NCI-H187 treated with DMSO at 0.1 percent for 48 hours (cell line): Measurements from ENCODE around the gene AHI1.
"Not testable (repeated sequence)": the region's sequence is repeated elsewhere in the genome, so short reads cannot be mapped to it uniquely, and the experiment has no call there.

Experiments used
- DNase-seq: peaks from one replicate; lab custom pipeline; 2025; lab: John Stamatoyannopoulos, UW

AHI1 gene

DNA sequence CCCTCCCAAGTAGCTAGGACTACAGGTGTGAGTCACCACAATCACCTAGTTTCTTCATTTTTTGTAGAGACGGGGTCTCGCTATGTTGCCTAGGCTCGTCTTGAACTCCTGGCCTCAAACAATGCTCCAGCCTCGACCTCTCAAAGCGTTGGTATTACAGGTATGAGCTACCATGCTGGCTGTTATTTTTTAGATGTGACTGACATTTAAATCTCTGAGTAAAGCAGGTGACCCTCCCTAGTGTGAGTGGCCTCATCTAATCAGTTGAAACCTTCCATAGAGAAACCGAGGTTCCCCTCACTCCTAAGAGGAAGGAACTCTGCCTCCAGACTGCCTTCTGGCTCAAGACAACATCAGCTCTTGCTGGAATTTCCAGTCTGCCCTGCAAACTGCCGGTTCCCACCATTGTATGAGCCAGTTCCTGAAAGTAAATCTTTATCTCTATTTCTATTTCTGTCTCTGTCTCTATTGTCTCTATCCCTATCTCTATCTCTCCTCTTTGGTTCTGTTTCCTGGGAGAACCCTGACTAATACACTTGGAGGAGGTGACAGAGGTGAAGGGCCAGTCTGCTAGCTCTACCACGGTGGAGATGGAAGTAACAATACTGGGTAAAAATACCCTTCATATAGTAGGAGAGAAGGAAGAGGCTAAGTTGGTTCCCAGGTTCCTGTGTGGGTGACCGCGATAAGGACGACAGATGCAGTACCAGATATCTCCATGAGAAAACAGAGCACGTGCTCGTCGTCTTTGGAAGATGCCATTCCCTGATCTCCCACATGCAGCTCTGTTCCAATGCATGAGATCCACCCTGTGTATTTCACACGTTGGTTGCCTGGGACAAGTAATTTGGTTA is 235.4 kb downstream of the AHI1 start:
- DNase-seq: no peak

DNA sequence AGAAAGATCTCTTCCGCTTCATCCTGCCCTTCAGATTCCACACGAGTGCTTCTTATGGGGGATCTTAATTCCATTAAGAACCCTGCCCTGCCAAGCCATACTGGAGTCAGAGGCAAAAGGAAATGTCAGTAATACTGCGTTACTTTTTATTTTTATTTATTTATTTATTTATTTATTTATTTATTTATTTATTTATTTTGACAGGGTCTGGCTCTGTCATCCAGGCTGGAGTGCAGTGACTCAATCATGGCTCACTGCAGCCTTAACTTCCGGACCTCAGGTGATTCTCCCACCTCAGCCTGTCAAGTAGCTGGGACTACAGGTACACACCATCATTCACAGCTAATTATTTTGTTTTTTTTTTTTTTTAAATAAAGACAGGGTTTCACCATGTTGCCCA is 236.9 kb downstream of the AHI1 start:
- DNase-seq: no peak

DNA sequence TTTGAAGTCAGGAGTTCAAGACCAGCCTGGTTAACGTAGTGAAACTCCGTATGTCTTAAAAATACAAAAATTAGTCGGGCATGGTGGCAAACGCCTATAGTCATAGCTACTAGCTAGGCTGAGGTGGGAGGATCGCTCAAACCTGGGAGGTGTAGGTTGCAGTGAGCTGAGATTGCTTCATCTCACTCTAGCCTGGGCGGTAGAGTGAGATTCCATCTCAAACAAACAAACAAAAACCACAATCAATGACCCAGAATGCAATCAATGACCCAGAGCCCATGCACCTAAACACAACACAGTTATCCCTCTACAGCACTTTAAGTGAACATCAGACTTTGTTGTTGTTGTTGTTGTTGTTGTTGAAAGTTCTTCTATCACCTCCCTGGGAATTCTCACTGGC is 238.6 kb downstream of the AHI1 start:
- DNase-seq: no peak

DNA sequence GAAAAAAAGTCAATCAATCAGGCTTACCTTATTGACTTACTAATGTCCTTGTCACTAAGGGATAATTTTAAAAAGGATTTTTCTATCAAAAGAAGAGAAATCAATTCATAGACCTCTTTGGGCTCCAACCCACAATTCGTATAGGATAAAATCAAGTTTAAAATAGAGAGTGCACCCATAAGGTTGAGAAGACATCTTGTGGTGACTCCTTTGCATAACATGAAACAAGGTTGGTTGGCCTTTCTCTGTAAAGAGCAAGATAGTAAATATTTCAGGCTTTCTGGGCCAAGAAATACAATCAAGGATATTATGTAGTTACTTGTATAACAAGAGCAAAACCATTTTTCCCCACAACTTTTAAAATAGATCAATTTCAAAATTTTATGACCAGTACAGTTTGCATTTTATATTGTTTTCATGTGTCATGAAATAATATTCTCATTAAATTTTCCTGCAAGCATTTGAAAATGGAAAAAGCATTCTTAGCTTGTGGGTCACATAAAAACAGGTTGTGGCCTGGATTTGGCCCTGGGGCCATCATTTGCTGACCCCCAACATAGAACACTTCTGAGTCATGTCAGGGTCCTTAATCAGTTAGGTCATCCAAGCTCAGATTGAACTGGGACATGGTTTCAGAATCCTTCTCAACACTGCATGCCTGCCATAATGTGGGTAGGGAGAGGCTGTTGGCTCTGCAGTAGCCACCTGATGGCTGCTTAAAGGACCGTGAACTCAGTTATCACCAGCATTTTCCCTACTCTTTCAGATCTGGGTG is 239.7 kb downstream of the AHI1 start:
- no peak for DNase-seq

DNA sequence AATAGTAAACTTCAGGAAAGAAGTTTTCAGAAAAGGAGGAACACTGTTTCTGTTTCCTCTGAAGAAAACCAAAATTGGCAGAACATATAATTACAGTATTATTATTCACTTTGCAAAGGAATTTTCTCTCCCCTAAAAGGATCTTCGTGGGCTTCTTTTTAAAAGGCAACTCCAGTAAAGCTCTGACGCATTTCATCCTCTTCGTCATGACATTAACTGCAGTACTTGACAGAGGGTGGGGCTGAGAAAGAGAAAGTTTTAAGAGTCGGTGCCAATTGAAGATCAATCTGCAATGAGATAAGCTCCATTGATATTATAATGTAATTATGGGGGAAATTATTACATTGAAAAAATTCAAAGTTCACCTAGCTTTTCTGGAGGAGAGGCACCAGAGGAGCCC is 240.7 kb downstream of the AHI1 start:
- DNase-seq: no peak

DNA sequence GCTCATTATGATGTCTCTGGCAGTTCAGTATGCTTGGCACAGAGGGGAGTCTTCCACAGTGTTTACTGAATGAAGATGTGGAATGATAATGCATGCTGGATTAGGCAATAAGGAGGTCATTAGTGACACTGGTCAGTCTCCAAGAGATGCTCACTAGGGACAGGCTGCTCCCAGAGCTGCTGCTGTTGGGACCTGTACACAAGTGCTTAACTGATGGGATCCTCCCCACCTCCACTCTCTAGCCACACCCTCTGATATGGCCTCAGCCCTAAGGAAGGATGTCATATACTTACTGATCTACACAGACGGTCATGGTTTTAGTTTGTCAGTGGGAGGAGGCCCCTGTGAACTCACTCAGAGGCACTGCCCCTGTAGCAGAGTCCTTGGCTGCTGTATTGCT is 243.1 kb downstream of the AHI1 start:
- DNase-seq: no peak

DNA sequence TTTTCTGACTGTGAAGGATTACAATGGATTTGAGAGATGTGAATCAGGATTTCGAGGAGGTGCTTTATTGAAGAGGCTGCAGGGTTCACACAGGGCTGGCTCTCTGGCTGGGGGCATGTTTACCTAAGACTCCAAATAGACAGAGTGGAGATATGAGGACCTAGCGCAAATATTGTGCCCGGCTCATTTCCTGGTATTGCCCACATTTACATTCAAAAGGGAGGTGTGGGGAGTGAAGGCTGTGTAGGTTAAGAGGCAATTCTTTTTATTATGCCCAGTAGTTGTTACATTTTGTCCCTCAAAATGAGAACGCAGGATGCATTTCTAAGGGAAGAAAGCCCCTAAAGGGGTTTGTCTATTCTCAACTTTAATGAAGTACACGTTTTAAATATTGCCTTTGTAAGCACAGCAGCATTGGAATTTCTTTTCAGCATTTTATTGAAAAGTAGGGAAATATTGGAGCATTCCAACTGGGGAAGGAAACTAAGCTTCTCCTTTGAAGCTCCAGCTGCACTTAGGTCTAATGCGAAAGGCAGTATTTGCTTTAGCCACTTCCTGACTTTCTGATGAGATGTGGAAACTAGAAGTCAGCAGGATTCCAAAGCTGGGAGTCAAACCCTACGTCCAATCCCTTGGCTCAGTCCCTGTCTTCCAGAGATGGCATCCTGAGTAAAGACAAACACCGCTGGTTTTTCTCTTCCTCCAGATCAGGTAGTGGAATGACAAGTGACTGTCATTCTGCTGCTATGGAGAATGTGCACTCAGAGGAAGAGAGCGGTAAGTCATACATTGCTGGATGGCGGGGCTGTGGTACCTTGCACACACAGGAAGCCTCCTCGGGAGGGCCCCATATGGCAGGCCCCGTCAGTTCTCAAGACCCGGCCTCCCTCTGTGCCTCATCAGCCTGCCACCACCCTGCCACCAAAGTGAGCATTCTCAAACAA is 245.8 kb downstream of the AHI1 start:
- DNase-seq: peak; percentile 78

DNA sequence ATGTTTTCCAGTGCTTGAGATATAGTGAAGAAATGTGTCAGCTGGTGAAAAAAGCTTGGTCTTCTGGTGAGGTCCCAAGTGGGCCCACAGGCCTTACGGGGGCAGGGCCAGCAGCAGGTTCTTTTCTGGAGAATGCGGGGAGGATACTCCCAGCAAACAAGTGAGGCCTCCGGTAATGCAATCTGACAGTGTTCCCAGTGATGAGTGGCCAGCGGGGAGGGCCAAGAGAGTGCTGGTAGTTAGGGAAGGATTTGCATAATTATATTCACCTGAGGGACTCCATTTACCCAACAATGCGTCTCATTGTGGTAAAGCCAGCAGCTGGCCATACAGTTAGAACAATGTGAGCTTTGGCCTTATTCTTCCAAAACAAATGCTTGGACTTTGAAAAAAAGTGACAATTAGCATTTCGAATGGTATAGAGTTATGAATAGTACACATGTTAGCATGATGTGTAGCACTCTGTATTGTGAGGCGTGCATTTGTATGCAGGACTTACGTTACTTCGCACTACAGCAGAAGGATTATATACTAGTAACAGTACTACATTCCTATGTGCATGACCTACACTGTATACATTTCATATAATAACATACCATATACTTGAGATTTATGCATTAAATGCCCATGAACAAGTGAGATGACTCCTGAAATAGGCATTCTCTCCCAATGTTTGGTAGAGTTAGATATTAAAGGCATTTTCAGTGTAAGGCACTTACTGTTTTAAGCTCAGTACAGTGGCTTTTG is 246.6 kb downstream of the AHI1 start:
- peak; percentile 17 for DNase-seq

DNA sequence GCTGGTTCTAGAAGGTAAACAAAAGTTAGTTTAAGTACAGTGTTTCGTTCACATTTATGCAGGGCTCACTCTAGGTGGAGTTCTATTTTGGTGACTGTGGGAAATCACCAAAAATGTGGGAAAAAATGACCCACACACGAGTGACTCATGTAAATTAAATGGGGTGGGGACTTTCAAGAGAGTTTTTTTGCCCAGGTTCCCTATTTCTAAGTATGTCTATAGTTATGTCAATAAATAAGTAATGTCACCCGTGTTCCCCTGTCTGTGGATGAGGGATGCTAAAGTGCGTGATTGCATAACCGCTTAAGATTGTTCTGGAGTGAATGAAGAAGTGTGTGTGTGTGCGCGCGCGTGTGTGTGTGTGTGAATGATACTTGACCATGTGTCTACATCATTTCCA is 247.3 kb downstream of the AHI1 start:
- no peak for DNase-seq

DNA sequence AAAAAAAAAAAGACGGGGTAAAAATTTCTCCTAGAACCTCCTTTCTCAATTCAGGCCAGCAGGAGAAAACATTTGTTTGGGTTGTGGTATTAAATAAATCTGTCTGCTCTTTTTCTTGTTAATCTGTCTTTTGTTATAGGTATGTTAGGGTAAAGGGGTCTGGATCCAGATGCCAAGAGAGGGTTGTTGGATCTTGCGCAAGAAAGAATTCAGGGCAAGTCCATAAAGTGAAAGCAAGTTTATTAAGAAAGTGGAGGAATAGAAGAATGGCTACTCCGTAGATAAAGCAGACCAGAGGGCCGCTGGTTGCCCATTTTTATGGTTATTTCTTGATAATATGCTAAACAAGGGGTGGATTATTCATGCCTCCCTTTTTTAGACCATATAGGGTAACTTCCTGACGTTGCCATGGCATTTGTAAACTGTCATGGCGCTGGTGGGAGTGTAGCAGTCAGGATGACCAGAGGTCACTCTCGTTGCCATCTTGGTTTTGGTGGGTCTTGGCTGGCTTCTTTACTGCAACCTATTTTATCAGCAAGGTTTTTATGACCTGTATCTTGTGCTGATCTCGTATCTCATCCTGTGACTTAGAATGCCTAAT is 251.0 kb downstream of the AHI1 start:
- not testable (repeated sequence) for DNase-seq

DNA sequence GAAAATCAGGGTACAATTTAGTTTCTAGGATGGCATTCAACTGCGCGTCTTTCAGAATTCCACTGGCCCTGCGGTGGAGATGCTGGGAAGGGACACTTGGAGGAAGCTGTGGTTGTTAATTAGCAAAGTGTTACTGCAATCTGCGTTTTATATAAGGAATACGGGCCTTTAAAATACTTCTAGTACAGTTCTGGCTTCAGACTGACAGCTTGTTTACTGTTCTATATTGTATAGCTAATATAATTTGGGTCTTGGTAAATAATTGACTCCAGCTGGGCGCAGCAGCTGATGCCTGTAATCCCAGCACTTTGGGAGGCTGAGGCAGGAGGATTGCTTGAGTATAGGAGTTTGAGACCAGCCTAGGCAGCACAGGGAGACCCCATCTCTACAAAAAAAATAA is 252.7 kb downstream of the AHI1 start:
- no peak for DNase-seq

DNA sequence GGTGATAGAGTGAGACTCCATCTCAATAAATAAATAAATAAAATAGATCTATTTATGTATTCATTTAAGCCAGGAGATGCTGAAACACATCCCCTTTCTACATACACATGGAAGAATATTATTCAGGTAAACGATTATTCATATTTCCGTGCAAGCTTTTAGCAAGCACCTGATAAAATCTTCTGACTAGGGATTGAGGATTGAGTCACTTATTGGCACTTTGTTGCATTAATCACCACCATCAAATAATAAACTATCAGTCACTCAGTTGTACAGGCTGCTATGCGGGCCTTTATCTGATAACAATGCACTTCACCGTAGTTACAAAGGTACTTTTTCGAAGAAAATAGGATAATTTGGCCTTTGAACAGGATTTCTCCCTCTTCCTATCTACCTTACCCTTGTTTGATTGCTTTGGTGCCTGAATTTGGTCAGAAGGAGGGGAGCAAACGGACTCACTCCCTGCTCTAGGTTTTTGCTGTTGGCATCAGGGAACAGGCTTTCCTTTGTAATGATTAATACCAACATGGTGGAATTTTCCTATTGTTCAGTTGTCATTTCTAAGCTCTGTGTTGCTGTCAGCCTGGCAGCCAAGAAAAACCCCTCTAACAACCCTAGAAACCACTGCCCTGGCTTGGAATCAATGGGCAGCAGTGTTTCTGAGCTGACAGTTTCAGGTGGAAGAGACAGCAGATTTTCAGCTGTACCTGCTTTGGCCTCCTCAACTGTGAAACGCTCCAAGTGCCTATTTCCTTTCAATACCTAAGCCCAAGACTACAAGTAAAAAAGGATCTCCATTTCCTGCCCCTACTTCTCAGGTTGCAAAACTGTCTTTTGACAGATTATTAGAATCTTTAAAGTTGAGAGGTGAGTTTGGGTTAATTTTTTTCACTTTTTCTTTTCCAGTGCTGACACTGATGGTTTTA is 253.4 kb downstream of the AHI1 start:
- DNase-seq: no peak

DNA sequence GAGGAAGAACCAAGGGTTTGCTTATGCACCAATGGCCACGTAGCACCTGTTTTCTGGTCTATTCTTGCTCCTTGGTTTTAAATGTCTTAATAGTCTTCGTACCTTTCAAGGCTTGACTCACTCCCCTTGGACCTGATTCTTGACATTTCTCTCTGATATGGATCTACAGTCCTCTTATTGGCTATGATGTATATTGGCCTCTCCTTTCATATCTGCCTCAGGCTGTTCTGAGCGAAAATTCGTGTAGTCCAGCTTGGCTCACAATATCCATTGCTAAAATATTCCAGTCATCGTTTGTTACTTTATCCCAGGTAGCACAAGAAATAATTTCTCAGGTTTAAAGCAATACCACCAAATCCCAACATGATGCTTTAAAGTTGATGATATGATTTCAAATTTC is 256.8 kb downstream of the AHI1 start:
- DNase-seq: no peak

DNA sequence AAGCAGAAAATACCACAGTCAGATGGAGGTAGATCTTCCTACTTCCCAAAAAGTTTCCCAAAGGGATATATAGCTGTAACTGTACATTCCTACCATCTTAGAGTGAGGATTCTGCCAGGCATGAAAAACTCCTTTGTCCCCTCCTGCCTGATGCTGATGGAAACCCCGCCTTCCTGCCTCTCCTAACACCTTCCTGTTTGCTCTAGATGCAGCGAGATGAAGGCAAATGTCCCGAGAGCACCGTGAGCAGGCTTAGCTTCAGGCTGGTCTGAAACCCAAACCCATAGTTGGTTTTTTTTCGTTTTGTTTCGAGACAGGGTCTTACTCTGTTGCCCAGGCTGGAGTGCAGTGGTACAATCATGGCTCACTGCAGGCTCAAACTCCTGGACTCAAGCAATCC is 260.8 kb downstream of the AHI1 start:
- no peak for DNase-seq

DNA sequence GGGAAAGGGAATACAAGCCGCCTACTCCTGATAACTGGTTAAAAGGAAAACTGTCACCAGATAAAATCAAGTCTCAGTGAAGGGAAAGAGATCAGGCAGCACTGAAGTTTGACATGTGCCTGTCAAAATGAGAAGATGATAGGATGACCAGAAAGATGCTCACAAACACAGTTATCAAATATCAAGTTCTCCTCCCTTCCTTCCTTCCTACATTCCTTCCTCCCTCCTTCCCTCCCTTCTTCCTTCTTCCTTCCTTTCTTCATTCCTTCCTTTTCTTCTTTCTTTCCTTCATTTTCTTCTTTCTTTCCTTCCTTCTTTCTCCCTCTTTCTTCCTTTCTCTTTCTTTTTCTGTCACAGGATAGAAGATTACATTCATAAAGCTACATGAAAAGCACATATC is 261.2 kb downstream of the AHI1 start:
- no peak for DNase-seq

DNA sequence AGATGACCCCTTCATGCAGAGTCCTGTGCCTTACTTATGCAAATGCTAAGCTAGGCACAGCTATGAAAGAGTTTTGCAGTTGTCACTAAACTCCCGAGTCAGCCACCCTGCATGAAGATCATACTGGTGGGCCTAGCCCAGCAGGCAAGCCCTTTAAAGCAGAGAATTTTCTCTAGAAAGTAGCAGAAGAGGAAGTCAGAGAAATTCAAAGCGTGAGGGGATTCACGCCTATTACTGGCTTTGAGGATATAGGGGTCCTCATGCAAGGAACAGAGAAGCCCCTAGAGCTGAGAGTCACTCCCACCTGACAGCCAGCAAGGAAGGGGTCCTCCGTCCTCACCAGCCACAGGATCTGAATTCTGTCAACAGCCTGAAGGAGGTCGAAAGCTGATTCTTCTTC is 261.8 kb downstream of the AHI1 start:
- DNase-seq: no peak

DNA sequence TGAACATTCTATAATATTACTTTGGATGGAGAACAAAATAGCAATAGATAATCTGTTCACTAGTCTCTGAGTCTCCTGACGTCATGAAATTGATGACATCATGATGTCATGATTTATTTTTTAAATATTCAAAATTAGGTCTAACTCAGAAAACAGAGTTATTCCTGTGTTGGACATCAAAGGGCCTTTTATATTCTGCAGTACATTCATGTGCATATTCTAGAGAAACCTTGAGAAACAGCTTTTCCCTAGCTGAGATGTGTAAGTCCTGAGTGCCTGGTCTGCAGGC is 263.1 kb downstream of the AHI1 start:
- no peak for DNase-seq

DNA sequence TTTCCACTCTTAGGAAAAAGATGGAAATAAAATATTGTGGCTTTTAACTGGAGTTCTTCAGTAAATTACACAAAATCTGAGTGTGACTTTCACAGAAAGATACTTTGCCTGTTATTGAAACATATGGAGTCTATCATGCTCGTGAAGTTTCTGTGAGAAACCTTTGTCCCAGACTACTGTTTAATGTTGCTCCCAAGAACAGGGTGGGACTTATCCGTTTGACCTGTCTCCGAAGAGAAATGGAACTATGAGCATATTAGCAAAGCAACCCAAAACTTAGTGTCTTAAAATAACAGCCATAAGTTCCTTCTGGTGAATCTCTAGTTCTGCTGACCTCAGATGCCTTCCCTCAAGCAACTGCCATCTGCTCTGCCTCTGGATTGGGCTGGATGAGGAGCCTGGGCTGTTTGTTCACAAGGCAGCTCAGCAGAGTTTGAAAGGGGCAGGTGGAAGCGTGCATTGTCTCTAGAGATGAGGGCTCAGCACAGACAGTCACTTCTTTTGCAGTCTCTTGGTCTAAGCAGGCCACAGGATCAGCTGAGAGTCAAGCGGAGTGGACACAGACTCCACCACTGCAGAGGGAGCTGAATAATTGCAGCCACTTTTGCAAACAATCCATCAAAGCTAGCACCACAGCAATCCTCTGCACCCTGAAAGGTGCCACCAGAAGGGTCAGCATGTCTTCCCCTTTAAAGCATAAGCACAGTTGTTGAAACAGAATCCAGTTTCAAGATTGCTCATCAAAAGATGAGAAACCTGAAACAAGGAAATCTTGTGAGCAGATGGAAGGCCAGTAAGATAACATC is 263.7 kb downstream of the AHI1 start:
- no peak for DNase-seq
